Stimulated activated CD8-positive, alpha-beta memory T cell treated with anti-CD3 and anti-CD28 coated beads, Interleukin-2, amount 100 ng/mL, for 48 hours (primary cell): ENCODE measurements around the gene ITGBL1.

Source experiments
- DNase-seq, 2 donors: peaks; one replicate each; pipeline ENCODE4 v3.0.0-alpha.2; 2020; ENCODE audit warnings: low read depth in 2 of 2

Gene ITGBL1, protein sequence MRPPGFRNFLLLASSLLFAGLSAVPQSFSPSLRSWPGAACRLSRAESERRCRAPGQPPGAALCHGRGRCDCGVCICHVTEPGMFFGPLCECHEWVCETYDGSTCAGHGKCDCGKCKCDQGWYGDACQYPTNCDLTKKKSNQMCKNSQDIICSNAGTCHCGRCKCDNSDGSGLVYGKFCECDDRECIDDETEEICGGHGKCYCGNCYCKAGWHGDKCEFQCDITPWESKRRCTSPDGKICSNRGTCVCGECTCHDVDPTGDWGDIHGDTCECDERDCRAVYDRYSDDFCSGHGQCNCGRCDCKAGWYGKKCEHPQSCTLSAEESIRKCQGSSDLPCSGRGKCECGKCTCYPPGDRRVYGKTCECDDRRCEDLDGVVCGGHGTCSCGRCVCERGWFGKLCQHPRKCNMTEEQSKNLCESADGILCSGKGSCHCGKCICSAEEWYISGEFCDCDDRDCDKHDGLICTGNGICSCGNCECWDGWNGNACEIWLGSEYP

DNA sequence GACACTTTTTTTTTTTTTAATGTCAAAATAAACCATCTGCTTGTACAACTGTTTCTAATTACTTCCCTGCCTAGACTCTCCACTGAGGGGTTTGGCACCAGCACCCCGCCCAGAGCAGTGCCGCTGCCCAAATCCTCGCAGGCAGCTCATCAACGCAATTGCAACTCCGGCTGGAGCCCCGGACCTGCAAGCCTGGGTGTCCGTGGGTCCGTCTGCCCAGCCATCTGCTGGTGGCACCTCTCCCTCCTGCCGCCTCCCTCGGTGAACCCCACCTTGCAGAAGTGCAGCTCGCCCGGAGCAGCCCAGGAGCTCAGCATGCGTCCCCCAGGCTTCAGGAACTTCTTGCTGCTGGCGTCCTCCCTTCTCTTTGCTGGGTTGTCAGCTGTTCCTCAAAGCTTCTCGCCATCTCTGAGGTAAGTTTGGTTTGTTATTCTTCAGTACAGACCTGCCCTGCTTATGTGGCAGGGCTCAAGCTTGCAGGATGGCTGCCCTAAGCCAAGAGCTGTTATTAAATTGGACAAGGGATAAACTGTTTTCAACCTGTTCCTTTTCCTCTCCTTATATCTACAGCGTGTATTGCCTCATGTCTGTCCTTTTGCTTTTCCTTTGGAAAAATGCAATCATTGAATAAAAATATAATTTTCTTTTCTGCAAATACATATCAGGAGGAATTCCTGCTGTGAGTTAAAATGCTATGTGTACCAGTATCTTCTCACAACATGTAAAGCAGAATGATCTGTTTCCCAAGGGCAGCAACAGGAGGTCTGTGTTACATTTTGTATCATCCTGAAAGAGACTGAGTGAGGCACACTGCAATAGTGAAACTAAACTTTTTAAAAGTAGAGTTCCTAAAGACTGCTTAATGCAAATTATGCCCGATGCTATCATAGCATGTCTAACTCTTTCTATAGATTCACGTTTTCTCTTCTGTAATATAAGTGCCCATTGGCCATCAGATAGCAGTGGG, at the start of gene ITGBL1:
ITGBL1 (plus strand) TSS at position 157 of the 967 bp plus-strand sequence; CDS start at position 316, 159 bp downstream.
- no peak for DNase-seq

DNA sequence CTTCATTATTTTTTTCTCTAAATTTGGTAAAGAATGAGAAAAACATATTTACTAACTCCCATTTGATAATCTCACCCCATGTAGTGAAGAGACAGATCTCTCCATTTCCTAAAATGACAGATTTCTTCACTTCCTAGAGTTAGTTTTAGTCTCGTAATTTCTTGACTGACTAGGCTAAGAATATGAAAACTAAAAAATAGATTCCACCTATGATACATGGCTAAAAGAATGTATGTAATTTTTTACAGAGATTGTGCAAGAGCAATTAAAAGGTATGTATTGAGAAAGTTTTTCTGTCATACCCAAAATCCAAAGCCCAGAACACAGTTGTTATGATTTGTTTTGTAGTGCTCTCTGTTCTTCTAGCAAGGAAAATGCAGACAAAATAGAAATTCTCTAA, 45.7 kb upstream of the ITGBL1 start:
- no peak for DNase-seq

DNA sequence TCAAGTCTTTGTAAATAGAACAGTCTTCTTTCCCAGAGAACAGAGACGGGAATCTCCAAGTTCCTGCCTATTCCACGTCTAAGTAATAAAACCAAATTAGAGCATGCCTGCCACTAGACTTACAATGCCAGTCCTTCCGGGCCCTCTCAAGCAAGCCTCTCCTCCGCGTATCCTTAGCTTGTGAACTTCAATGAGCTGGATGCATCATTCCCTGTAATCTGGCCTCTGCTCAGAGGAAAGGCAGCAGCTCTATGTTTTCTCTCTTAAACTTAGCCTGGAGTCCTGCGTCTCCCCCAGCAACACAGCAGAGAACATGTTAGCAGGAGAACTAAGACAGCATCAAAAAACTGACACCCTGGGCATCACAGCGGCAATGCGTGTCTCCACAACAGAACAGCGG, 44.3 kb upstream of the ITGBL1 start:
- no peak for DNase-seq

DNA sequence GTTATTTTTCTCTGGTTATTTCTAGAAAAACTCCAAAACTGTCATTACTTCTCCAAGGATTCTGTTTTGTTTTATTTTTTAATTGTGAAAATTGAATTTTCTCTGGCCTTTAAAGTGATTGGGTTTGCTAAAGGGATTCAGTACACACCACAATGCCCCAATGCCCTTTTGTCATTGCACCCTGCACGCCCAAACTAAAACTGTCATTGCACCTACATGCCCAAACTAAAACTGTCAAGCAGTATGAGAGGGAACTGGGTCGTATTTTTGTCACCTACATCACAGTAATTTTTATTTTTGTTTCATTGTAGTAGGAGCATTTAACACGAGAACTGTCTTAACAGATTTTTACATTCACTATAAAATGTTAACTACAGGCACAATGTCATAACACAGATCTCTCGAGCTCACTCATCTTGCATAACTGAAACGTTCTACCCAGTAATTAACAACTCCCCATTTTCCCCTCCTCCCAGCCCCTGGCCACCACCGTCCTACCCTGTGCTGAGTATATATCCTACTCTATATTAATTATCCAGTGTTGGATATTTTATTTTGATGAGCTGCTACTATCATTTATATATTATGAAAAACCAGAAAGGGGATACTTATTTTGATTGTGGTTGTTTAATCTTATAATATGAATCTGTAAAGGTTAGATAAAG, 43.4 kb upstream of the ITGBL1 start:
- DNase-seq: no peak

DNA sequence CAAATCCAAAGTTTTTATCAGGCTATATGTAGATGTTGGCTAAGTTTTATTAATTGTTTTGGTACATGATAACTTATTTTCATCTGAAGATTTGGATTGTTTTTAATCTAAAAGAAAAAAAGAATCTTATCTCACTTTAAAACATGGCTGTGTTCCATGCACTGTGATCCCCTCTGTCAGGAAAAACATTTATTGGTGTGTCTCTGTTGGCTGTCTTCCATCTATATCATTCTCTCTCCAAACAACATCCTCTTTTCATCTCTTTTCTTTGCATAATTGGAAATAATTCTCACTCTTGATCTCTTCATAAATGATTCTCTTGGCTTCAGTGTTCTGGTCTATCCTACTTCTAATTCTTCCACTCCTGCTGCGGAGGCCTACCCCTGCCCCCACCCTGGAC, 40.4 kb upstream of the ITGBL1 start:
- DNase-seq: no peak

DNA sequence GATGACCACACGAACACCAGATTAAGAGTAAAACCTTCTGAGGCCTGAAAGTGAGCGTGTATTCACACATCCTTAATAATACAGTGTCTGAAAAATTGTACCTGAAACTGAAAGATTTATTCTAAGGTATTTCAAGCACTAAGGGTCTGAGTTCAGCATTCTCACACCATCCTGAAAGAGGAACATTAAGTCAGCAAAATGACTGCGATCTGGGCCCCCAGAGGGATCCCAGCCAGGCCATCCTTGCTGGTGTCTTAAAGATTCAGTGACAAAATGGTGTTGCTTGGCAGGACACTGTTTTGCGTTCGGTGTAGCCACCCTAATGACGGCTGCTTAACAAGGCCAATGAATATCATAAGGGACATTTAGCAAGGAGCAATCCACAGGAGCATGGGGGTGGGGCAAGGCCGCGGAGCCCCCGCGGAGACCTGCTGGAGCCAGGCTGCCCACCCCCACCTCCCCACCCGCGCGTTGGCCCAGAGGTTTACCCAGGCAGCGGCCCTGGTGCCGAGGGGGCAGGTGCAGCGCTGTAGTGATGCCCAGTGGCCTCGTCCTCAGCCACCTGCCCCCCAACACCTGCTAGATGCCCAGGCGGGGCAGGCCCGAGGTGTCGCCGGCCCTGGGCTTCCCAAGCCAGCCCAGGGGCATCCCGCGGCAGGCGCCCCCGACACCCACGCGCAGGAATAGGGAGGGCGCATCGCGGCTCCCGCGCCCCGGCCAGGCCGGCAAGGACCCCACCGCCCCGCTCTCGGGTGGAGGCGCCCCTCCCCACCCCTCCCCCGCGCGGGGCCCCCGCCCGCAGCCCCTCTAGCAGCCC, 36.9 kb upstream of the ITGBL1 start:
- DNase-seq: no peak

DNA sequence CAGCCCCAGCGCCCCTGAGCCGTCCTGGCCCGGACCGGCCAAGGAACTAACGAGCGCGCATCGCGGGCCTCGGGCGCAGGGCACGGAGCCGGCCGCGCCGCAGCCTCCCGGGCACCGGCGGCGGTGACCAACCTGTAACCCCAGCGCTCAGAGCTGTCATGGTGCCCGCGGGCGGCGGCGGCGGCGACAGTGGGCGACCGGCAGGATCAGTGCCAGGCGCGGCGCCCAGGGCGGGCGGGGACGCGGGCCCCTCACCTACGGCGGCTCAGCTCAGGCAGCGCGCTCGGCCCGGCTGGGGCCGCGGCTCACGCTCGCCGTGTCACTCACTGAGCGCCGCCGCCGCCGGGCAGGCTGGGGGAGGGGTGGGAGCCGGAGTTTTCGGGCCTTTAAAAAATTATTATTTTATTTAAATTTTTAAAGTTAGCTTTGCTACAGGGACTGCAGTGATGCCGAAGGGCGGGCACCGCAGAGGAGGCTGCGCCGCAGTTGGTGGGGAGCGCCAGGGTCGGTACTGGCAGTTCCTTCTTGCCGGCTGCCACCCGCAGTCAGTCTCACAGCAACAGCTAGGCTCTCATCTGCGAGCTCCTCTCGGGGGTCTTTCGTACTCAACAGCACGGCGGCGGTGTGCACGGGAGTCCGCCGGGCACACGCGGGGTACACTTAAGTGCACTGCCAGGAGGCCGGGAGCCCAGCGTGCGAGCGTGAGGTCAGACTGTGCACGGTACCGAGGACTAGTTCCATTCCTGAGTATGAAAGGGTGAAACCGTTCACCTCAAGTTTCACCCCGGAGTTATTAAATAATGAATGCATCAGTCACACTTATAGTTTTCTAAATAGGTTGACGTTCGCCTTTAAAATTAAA, 36.1 kb upstream of the ITGBL1 start, which contains the start of gene NALCN:
NALCN (minus strand) TSS at position 328 of the 862 bp plus-strand sequence. CDS start 17,382 bp downstream, outside the sequence.
- no peak for DNase-seq

DNA sequence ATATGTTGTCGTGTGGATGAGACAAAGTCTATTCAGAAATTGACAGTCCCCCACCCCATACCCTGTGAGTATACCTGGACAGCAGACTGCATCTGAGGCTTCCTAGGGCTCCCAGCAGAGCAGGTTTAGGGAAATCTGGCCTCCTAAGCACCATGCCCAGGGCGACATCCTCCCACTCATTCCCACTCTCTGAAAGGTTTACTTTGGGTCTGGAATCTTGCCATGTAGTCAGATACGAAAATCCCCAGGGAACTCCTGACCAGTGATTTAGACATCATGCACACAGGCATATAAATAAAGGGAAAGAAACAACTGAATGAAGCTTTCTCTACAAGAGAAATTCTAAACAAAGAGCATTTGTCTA, 35.5 kb upstream of the ITGBL1 start:
- DNase-seq: no peak

DNA sequence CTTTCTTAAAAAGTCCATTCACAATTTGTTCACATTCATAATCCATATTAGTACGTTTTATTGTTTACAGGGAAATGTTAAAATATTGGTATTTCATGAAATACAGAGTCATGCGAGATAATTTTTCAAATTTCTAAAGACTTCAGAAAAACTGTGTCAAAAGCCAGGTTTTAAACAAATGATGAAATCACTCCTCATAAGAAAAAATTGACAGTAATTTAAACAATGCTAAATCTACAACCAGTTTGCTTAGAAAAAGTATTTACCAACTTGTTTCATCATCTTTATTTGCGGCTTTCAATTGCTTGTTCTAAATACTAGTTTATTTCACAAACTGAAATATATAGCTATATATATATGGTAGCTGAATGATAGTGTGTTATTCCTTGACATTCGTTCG, 35.0 kb upstream of the ITGBL1 start:
- no peak for DNase-seq

DNA sequence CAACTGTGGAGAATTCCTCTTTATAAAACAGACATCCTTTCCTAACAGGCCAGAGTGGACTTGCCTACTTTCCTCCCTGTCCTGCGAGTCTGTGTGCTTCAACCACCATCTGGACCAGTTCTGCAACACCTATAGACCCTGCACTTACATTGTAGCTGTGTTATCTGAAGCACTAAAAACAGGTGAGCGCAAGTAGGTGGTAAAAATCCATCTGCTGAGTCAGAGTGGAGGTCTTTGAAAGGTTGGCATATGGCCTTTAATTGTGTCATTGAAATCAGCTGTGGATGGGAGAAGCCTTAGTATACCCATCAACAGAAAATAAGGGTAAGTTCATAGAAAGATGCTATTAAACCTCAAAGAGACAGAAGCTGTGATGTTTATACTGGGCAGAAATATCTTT, 28.6 kb upstream of the ITGBL1 start:
- no peak for DNase-seq

DNA sequence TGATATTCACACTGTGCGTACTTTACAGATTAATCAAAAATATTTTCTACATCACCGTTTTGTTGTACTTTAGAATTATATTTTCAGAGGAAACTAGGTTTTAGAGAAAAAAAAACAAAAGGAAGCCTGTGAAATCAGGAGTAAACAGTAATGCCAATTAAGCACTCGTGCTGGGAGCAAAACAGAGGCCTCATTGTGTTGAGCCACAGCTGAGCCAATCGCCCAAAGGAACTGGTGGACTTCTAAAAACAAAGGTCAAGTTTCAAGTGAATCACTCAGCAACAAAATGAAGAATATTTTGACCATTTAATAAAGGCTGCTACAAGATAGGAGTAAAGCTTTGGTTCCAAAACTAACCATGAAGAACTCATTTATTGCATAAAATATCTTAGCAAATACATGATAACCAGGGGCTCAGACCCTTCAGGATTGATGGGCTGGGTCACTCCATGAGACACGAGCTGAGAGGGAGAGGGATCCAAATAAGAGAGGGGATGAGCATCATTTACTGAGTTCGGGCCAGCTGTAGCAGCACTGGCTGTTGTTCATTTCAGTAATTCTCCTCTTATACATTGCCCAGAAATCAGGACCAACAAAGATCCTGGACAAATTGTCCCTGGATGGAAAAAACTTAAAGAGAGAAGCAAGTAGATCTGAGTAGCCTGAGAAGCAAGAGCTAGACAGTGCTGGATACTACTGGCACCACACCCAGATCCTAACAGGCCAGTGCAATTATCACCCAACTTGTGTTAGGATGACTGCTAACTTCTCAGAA, 27.9 kb upstream of the ITGBL1 start:
- DNase-seq: no peak

DNA sequence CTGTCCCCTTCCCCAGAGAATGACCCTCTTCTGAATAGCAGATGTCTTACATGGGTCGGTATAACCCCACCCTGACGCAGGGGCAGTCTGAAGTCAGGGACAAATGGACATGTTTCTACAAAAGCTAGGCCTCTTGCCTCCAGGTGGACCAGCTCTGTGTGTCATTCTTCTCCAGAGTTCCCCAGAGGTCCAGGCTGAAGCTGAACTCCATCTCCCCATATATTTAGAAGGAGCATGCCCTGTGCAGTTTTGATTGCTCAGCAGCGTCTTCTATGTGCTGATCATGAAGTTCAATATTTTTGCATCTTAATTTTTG, 27.4 kb upstream of the ITGBL1 start:
- no peak for DNase-seq

DNA sequence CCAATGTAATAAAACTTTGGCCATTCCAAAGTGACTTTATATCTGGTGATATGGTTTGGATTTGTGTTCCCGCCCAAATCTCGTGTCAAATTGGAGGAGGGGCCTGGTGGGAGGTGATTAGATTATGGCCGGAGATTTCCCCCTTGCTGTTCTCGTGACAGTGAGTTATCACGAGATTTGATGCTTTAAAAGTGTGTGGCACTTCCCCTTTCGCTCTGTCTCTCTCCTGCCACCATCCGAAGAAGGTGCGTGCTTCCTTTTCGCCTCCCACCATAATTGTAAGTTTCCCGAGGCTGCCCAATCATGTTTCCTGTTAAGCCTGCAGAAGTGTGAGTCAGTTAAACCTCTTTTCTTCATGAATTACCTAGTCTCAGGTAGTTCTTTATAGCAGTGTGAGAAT, 26.9 kb upstream of the ITGBL1 start:
- no peak for DNase-seq

DNA sequence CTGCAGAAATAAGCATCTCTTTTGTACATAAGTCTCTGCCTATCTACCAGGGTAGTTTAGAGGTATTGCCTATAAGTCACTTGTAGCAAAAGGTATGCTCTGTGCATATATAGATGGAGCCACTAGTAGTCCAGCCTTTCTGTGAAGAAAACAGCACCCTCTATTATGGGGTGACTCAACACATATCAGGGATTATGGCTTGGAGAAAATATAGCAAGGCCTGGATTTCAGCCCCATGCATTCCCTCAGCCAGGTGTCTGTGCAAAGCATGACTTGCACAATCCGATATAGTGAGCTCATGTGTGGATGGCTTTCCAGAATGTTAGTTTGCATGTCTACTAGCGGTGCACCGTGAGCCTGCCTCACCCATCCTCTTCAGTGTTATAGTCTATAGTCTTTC, 22.7 kb upstream of the ITGBL1 start:
- no peak for DNase-seq

DNA sequence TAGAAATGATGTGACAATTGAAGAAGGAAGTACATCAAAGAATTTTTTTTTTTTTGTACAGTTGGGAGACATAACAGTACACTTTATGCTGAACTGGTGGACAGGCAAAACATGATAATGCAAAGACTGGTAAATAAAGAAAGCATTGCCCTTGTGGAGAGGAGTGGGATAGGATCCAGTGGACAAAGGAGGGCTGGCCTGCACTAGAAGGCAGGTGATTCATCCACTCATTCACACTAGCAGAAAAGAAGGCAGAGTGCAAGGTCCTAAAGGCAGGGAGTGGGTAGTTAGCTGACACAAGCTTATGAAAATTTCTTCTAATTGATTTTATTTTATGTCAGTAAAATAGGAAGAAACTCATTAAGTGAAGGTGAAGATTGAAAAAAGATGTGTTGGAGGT, 18.6 kb upstream of the ITGBL1 start:
- DNase-seq: no peak

DNA sequence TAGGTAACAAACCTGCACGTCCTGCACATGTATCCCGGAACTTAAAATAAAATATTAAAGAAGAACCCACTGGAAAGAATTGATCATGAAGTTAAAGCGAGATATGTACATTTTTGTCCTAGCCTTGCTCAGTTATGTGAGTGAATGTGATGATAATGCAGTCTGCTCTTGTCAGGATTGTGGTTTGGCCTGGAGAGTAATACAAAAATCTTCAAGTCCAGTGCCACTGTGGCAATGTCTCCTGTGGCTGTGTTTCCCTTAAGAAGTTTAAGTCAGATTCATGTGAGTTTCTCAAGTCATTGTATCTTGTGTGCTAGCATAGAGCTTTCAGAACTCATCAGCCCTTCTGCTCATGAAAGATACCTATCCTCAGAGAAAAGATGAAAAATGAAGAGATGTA, 18.0 kb upstream of the ITGBL1 start:
- no peak for DNase-seq

DNA sequence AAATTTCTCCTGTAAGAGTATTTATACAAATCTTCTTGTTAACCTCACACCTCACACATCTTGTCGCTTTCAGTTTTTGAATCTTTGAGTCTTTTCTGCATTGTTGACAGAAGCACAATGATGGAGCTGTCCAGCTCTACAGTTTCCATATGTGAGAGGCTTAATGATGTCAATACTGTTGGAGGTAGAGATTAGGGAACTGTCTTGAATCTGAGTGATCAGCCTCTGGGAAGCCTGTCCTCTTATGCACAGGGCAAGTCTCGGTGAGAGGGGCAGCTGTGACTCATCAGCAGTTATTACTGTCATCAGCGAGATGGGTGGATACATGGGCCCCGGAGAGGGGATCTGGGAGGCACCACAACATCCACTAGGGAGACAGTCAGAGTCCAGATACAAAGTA, 4.6 kb upstream of the ITGBL1 start:
- DNase-seq: no peak

DNA sequence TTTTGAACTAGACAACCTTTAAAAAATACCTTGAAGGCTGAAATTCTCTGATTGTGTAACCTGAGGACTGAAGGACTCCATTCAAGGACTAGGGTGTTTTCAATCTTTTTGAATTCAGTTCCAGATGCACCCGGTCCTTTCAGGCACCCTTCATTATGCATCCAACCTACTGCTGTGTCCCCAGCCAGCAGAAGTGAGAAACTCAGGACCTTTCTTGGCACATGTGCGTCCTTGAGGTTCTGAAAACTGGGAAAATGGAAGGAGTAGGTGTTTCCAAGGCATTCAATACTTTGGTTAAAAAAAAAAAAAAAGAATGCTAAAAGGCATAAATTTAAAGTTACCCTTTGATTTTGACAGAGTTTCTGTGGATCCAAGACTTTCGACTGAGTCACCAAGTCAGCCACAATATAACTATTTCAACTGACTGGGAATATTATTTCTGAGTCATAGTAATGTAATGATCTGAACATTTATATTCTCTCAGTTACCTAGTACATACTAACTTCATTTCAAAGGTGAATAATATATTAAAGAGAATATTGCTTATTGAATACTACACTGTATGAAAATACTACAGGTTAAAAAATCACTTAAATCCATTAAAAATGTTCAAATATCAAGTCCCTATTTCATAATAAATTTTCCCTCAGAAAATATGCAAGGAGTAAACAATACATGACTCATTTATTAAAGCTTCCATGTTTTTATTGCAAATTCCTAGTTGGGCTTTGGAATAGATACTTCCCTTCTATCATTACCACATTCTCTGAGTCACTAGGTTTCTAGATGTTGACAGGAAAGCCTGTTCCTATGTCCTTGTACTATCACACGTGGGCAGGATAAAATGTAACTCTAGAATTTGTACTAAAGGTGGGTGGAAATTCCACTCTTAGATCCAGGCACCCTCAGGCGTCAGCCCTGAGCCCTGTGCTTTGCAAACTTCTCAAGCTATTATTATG, 2.4 kb upstream of the ITGBL1 start:
- DNase-seq: no peak
